IMR-90 (cell line): Measurements from ENCODE around the gene TRPM4. TPM values are rescaled to one million over a fixed set of nuclear protein-coding genes. Genes with fewer than 3 reads are reported as not detected.

Experiments used
- ATAC-seq: fragments of 200-7000 bp; cut with Tn5 transposase; 2 replicates; pipeline ENCODE4 v1.9.1; 2020; ENCODE audit warnings: low read depth, mild to moderate bottlenecking, moderate library complexity
- BruUV-seq: library from RNA; stranded (reverse); fragments of 400-500 nt; replicated peaks from 2 replicates; lab custom pipeline; 2021; lab: Mats Ljungman, UMichigan
- CTCF ChIA-PET: fragments of 300-600 bp; formaldehyde crosslinking; extraction: SDS; loops from one replicate; lab custom pipeline; 2021; ENCODE audit warnings: antibody characterized with exemption; lab: Yijun Ruan, JAX
- POLR2A ChIA-PET: fragments of 300-600 bp; sonication (Branson Sonifier 250); formaldehyde crosslinking; loops from one replicate; lab custom pipeline; 2022; ENCODE audit warnings: antibody characterized with exemption; ENCODE audit not compliant: unreplicated experiment; lab: Charles Lee
- DNase-seq: peaks from one replicate; pipeline ENCODE4 v3.0.0; 2013
- H2AFZ ChIP-seq: replicated peaks from 2 replicates; pipeline ENCODE3; 2013; ENCODE audit warnings: low read length, mild to moderate bottlenecking; ENCODE audit not compliant: poor library complexity
- H2AK5ac ChIP-seq: 2 replicates; pipeline ENCODE4 v1.6.1; 2013; ENCODE audit warnings: low read depth, low read length, inconsistent platforms
- H2AK9ac ChIP-seq: replicated peaks from 2 replicates; pipeline ENCODE3; 2013; ENCODE audit warnings: mild to moderate bottlenecking, low read depth, low read length, moderate library complexity; ENCODE audit not compliant: poor library complexity
- H2BK120ac ChIP-seq: 2 replicates; pipeline ENCODE4 v1.6.1; 2013; ENCODE audit warnings: low read depth, low read length, inconsistent platforms
- H2BK15ac ChIP-seq: 3 replicates; pipeline ENCODE4 v1.6.1; 2013; ENCODE audit warnings: low read depth, low read length, inconsistent platforms
- H2BK20ac ChIP-seq: 2 replicates; pipeline ENCODE4 v1.6.1; 2013; ENCODE audit warnings: low read depth, mild to moderate bottlenecking, inconsistent platforms, low read length, moderate library complexity
- H2BK5ac ChIP-seq: 2 replicates; pipeline ENCODE4 v1.6.1; 2013; ENCODE audit warnings: mild to moderate bottlenecking, low read depth, low read length, inconsistent platforms; ENCODE audit not compliant: poor library complexity, severe bottlenecking
- H3K14ac ChIP-seq: replicated peaks from 2 replicates; pipeline ENCODE4 v1.6.1; 2013; ENCODE audit warnings: low read depth, low read length, inconsistent platforms
- H3K18ac ChIP-seq: 2 replicates; pipeline ENCODE4 v1.6.1; 2013; ENCODE audit warnings: low read depth, low read length, control low read depth
- H3K23ac ChIP-seq: 2 replicates; pipeline ENCODE4 v1.6.1; 2013; ENCODE audit warnings: low read depth, low read length, inconsistent platforms
- H3K27ac ChIP-seq: 2 replicates; pipeline ENCODE4 v1.5.1; 2013; ENCODE audit warnings: mild to moderate bottlenecking, control low read depth, low read length; ENCODE audit not compliant: insufficient read depth
- H3K27me3 ChIP-seq: 2 replicates; pipeline ENCODE4 v1.6.1; 2013; ENCODE audit warnings: low read length; ENCODE audit not compliant: control insufficient read depth, insufficient read depth
- H3K36me3 ChIP-seq: 2 replicates; pipeline ENCODE4 v1.6.1; 2013; ENCODE audit warnings: low read length, mixed read lengths; ENCODE audit not compliant: control insufficient read depth, insufficient read depth
- H3K4ac ChIP-seq: 2 replicates; pipeline ENCODE4 v1.6.1; 2013; ENCODE audit warnings: low read depth, low read length, inconsistent platforms
- H3K4me1 ChIP-seq: 2 replicates; pipeline ENCODE4 v1.6.1; 2013; ENCODE audit warnings: low read length, mixed read lengths; ENCODE audit not compliant: control insufficient read depth, insufficient read depth
- H3K4me2 ChIP-seq: 2 replicates; pipeline ENCODE4 v1.6.1; 2013; ENCODE audit warnings: low read depth, mild to moderate bottlenecking, control low read depth, low read length, moderate library complexity
- H3K4me3 ChIP-seq: 2 replicates; pipeline ENCODE4 v1.5.1; 2013; ENCODE audit warnings: low read depth, mild to moderate bottlenecking, control low read depth, low read length, moderate library complexity; ENCODE audit not compliant: insufficient read depth
- H3K56ac ChIP-seq: 2 replicates; pipeline ENCODE4 v1.6.1; 2013; ENCODE audit warnings: low read length, inconsistent platforms; ENCODE audit not compliant: insufficient read depth; ENCODE audit errors: extremely low read depth
- H3K79me1 ChIP-seq, 2 experiments: 2 replicates each; pipeline ENCODE4 v1.6.1; 2013; ENCODE audit warnings: low read length in 2 of 2, inconsistent platforms in 1 of 2, low read depth in 1 of 2
- H3K9ac ChIP-seq: 2 replicates; pipeline ENCODE4 v1.6.1; 2013; ENCODE audit warnings: low read depth, low read length, control low read depth
- H3K9me1 ChIP-seq: 2 replicates; pipeline ENCODE4 v1.6.1; 2013; ENCODE audit warnings: low read length, inconsistent platforms; ENCODE audit not compliant: insufficient read depth
- H3K9me3 ChIP-seq: 2 replicates; pipeline ENCODE4 v1.6.1; 2013; ENCODE audit warnings: low read length; ENCODE audit not compliant: control insufficient read depth, insufficient read depth
- H4K20me1 ChIP-seq: 2 replicates; pipeline ENCODE4 v1.6.1; 2013; ENCODE audit warnings: low read length, inconsistent platforms; ENCODE audit not compliant: insufficient read depth
- H4K5ac ChIP-seq: 2 replicates; pipeline ENCODE4 v1.6.1; 2013; ENCODE audit warnings: mild to moderate bottlenecking, low read depth, low read length, control low read depth
- H4K8ac ChIP-seq, 2 experiments: 2 replicates each; pipeline ENCODE4 v1.6.1; 2013; ENCODE audit warnings: low read depth in 2 of 2, low read length in 2 of 2, control low read depth in 1 of 2, inconsistent platforms in 1 of 2
- H4K91ac ChIP-seq: 2 replicates; pipeline ENCODE4 v1.6.1; 2013; ENCODE audit warnings: low read depth, low read length, inconsistent platforms; ENCODE audit not compliant: insufficient read depth
- BHLHE40 ChIP-seq: fragments of 150-350 bp; IDR thresholded peaks from 2 replicates; pipeline ENCODE4 v1.6.1; 2016; ENCODE audit warnings: mild to moderate bottlenecking, low read depth, low read length
- CHD1 ChIP-seq: IDR thresholded peaks from 2 replicates; pipeline ENCODE4 v1.6.1; 2012; ENCODE audit warnings: low read depth, low read length, improper control_type of control experiment
- MAZ ChIP-seq: IDR thresholded peaks from 2 replicates; pipeline ENCODE4 v1.6.1; 2012; ENCODE audit warnings: low read depth, mild to moderate bottlenecking, low read length, improper control_type of control experiment, moderate library complexity, borderline replicate concordance
- NFE2L2 ChIP-seq: fragments of 150-350 bp; IDR thresholded peaks from 2 replicates; pipeline ENCODE4 v1.6.1; 2016; ENCODE audit warnings: low read depth, mild to moderate bottlenecking, low read length
- RCOR1 ChIP-seq: IDR thresholded peaks from 2 replicates; pipeline ENCODE4 v1.6.1; 2012; ENCODE audit warnings: mild to moderate bottlenecking, low read length, improper control_type of control experiment; ENCODE audit not compliant: insufficient replicate concordance
- RFX5 ChIP-seq: IDR thresholded peaks from 2 replicates; pipeline ENCODE4 v1.8.0; 2012; ENCODE audit warnings: low read depth, mild to moderate bottlenecking, low read length, moderate library complexity
- WGBS, 2 experiments: methylation state at CpG; one replicate each; pipeline versions ENCODE4 v1.1.5 to v1.1.7; 2013; ENCODE audit warnings: missing lambda C conversion rate in 2 of 2; ENCODE audit not compliant: insufficient read length in 1 of 2; ENCODE audit errors: extremely low coverage in 2 of 2; 5-methylcytosine and 5-hydroxymethylcytosine counted together
- dilution Hi-C: fragments of 300-500 bp; cut with HindIII; formaldehyde crosslinking; loops from one replicate; pipeline ENCODE4 v1.14.3; 2018; ENCODE audit warnings: low sequenced_read_pairs; ENCODE audit not compliant: unreplicated experiment
- in situ Hi-C: fragments of 300-500 bp; cut with MboI; formaldehyde crosslinking; loops from 3 replicates; pipeline ENCODE4 v1.14.3; 2019; ENCODE audit warnings: low sequenced_read_pairs, inconsistent platforms, mixed read lengths
- intact Hi-C: fragments of 100-400 bp; cut with micrococcal nuclease; formaldehyde crosslinking; loops from 2 replicates; pipeline ENCODE4 v1.10.0; 2022
- polyA plus RNA-seq, 3 experiments: library from polyadenylated mRNA; depleted of rRNA; stranded (reverse); fragments of >200 nt; gene quantifications; 2 replicates each; pipeline ENCODE4 v1.2.3, GENCODE V29; 2012; ENCODE audit warnings: low replicate concordance in 1 of 3
- total RNA-seq: library from RNA; depleted of rRNA; stranded (reverse); fragments of >200 nt; gene quantifications from 2 replicates; pipeline ENCODE4 v1.2.3, GENCODE V29; 2012

Gene TRPM4
- total and polyA plus RNA-seq, 2 of the 4 experiments (the other 2 are of a cell fraction), result 2.2 to 19.7 TPM

GRCh38 chr19:49148784-49149651 is 8.6 kb upstream of the TRPM4 start (continued):
- no peak for TF ChIP-seq RFX5
- TF ChIP-seq RCOR1, result no peak

- intact Hi-C loops, result loop anchor here (1.0 kb wide), 1 partner anchor 30 kb away; the partner anchor contains the start of genes C19orf73 and PPFIA3
- no TSS peak for BruUV-seq
- Histone ChIP-seq H2BK20ac (no peak overlapping the region), H3K14ac (peak overlapping the region; percentile 77), H3K4me1 (peaks cover 12% of the 10 kb centered on the region), H2AK5ac (peak overlapping the region; percentile 20; the same call in 1 of the 2 replicates), H3K9me3 (no peaks in the 10 kb centered on the region), H3K79me1 (0 out of 4 replicates have a peak, but pooled peaks cover 0 to 7% of the 10 kb centered on the region in 2 experiments), H3K18ac (peak overlapping the region; percentile 5; the same call in 1 of the 2 replicates), H3K36me3 (no peaks in the 10 kb centered on the region), H3K23ac (peak overlapping the region; percentile 90), H3K4me2 (peak overlapping the region; percentile 91), H4K20me1 (no peaks in the 10 kb centered on the region), H3K27ac (peak overlapping the region; percentile 11; the same call in 1 of the 2 replicates), H2BK5ac (no peak overlapping the region), H3K27me3 (no peaks in the 10 kb centered on the region; the same call in 1 of the 2 replicates), H4K5ac (0 out of 2 replicates have a peak overlapping the region, but pooled peaks have one; percentile 3), H2BK15ac (no peak overlapping the region), H2BK120ac (0 out of 2 replicates have a peak overlapping the region, but pooled peaks have one; percentile 3), H4K91ac (0 out of 2 replicates have a peak overlapping the region, but pooled peaks have one; percentile 1), H3K4me3 (peak overlapping the region; percentile 53), H2AFZ (peak overlapping the region; percentile 98), H2AK9ac (peak overlapping the region; percentile 79), H3K56ac (peak overlapping the region; percentile 28; the same call in 1 of the 2 replicates), H3K9me1 (no peaks in the 10 kb centered on the region), H3K4ac (peak overlapping the region; percentile 69), H3K9ac (peak overlapping the region; percentile 53), H4K8ac (peak overlapping the region in 1 of 2 experiments; percentile 54; a peak in 3 of 4 replicates)
- ChIA-PET POLR2A (no interaction called here), CTCF (interaction anchor here (2.0 kb wide), 1 partner anchor 52 kb away, joined by 6 read pairs; no protein-coding TSS in a partner anchor)
- DNase-seq (peak; percentile 83), ATAC-seq (peak; percentile 65)
- peak; percentile 58 for TF ChIP-seq MAZ
- peak; percentile 99 for TF ChIP-seq BHLHE40
- TF ChIP-seq CHD1, result peak; percentile 98; the same call in 1 of the 2 replicates
- TF ChIP-seq NFE2L2, result no peak
- TF ChIP-seq RCOR1, result no peak
- no peak for TF ChIP-seq RFX5
- WGBS, 2 experiments, result 0% methylated on average over 9 of the region's 23 CpGs; no CpG with 5 or more reads in 1 of the 2 experiments
- dilution Hi-C loops, result no loop called here
- in situ Hi-C loops, result no loop called here
Observed at GRCh38 chr19:49149652-49150105, 7.9 kb upstream of the TRPM4 start.
